Thyroid gland (tissue), 4 donors: ENCODE results near the gene DACH1.

Source experiments
- CTCF ChIP-seq, 6 experiments: fragments of 200-600 bp in 3 of 6; fragments of 450-650 bp in 3 of 6; sonication (generic) in 3 of 6; IDR thresholded peaks; one replicate each; pipeline ENCODE4 v1.5.1; 2016 to 2019; ENCODE audit warnings: antibody characterized with exemption in 6 of 6, mild to moderate bottlenecking in 2 of 6, inconsistent platforms in 1 of 6, moderate library complexity in 1 of 6
- POLR2A ChIP-seq, 2 donors: fragments of 450-650 bp; IDR thresholded peaks; one replicate each; pipeline ENCODE4 v1.6.1; 2017; ENCODE audit warnings: antibody characterized with exemption in 2 of 2, mild to moderate bottlenecking in 2 of 2, moderate library complexity in 1 of 2

DNA sequence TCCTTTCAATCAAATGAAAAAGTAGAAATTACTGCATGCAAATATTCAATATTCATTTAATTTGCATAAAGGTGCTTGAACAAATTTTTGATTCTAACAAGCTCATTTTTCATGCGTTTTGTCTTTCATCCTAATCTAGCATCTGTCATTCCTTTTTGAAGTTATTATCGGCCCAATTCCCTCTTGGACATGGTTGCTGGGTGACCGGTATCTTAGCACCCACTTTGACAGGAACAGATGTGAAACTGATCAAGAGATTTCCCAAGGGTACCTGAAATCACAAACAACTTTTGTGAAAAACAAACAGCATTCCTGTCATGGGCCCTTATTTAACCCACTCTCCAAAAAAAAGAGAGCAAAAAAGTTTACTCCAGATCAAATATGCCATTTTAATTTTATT lies 13.3 kb downstream of the DACH1 start:
- TF ChIP-seq CTCF (IDR thresholded peaks at IDR 0.05) (no peak), POLR2A (IDR thresholded peaks at IDR 0.05) (no peak)
